Esophagus squamous epithelium (tissue), 5 donors: ENCODE data around the gene ADAM12. TPM values are rescaled to one million over a fixed set of nuclear protein-coding genes. Genes with fewer than 3 reads are reported as not detected.

Source experiments
- DNase-seq: peaks from one replicate; lab custom pipeline; 2025; lab: John Stamatoyannopoulos, UW
- H3K27ac ChIP-seq, 4 donors: fragments of 200-600 bp; sonication (generic); one replicate each; pipeline ENCODE4 v1.5.1; 2016 to 2019; ENCODE audit warnings: mild to moderate bottlenecking in 1 of 4
- H3K27me3 ChIP-seq, 4 donors: fragments of 200-600 bp; sonication (generic); 1 replicate in 3 of 4; 2 replicates in 1 of 4; pipeline versions ENCODE4 v1.5.1 to v1.6.0; 2017 to 2021; ENCODE audit warnings: antibody characterized with exemption in 1 of 4
- H3K36me3 ChIP-seq, 3 donors: fragments of 200-600 bp; sonication (generic); one replicate each; pipeline ENCODE4 v1.5.1; 2016 to 2019
- H3K4me1 ChIP-seq, 3 donors: fragments of 200-600 bp; sonication (generic); one replicate each; pipeline ENCODE4 v1.5.1; 2017 to 2019
- H3K4me3 ChIP-seq, 4 donors: fragments of 200-600 bp; sonication (generic); 1 replicate in 3 of 4; 2 replicates in 1 of 4; pipeline ENCODE4 v1.5.1; 2016 to 2019; ENCODE audit warnings: mild to moderate bottlenecking in 2 of 4, moderate library complexity in 1 of 4
- H3K9me3 ChIP-seq, 3 donors: fragments of 200-600 bp; sonication (generic); one replicate each; pipeline ENCODE4 v1.5.1; 2016 to 2019
- CTCF ChIP-seq, 6 experiments: fragments of 450-650 bp in 4 of 6; fragments of 200-600 bp in 2 of 6; sonication (generic) in 2 of 6; IDR thresholded peaks; one replicate each; pipeline ENCODE4 v1.5.1; 2016 to 2019; ENCODE audit warnings: antibody characterized with exemption in 6 of 6, mild to moderate bottlenecking in 4 of 6, moderate library complexity in 4 of 6
- POLR2A ChIP-seq, 4 donors: fragments of 450-650 bp; IDR thresholded peaks; one replicate each; pipeline ENCODE4 v1.6.1; 2017; ENCODE audit warnings: antibody characterized with exemption in 4 of 4, mild to moderate bottlenecking in 4 of 4, moderate library complexity in 3 of 4
- WGBS, 2 donors: methylation state at CpG; one replicate each; pipeline ENCODE4 v1.1.5; 2018; 5-methylcytosine and 5-hydroxymethylcytosine counted together
- intact Hi-C: fragments of 100-400 bp; cut with DNase I; formaldehyde crosslinking; loops from one replicate; pipeline ENCODE4 v1.15.0; 2022
- total RNA-seq, 4 donors: library from RNA; depleted of rRNA; stranded (reverse); fragments of >200 nt; gene quantifications; one replicate each; pipeline ENCODE4 v1.1.0, GENCODE V29; 2016
- donor health status: DM: yes; HTN: yes; CAD: no.

ADAM12 gene
- total RNA-seq, 4 donors from 2014 or later = 0.57 to 1.1 (median 0.76) TPM; not detected in 1

GRCh38 chr10:126321440-126321839 is 66.8 kb downstream of the ADAM12 start:
- Histone ChIP-seq H3K27ac (no peak overlapping the region), H3K4me3 (no peak overlapping the region), H3K36me3 (no peaks in the 10 kb centered on the region), H3K4me1 (no peaks in the 10 kb centered on the region), H3K9me3 (no peaks in the 10 kb centered on the region), H3K27me3 (no peaks in the 10 kb centered on the region)
- DNase-seq = no peak
- TF ChIP-seq POLR2A (IDR thresholded peaks at IDR 0.05) (no peak), CTCF (IDR thresholded peaks at IDR 0.05) (no peak)
- 56 to 62% methylated on average over 5 of the region's 5 CpGs for WGBS, 2 donors
- intact Hi-C loops = no loop called here

GRCh38 chr10:126317751-126318150 is 70.5 kb downstream of the ADAM12 start:
- intact Hi-C loops = no loop called here
- Histone ChIP-seq H3K27me3 (no peaks in the 10 kb centered on the region), H3K4me3 (no peak overlapping the region), H3K9me3 (no peaks in the 10 kb centered on the region), H3K36me3 (no peaks in the 10 kb centered on the region), H3K27ac (no peak overlapping the region), H3K4me1 (no peaks in the 10 kb centered on the region)
- DNase-seq = no peak
- WGBS, 2 donors = 47 to 85% methylated on average over 3 of the region's 3 CpGs
- no peak for TF ChIP-seq CTCF (IDR thresholded peaks at IDR 0.05)
- TF ChIP-seq POLR2A (IDR thresholded peaks at IDR 0.05) = no peak

- TF ChIP-seq POLR2A (IDR thresholded peaks at IDR 0.05) (no peak), CTCF (IDR thresholded peaks at IDR 0.05) (no peak)
- H3K36me3 ChIP-seq = no peaks in the 10 kb centered on the region
- DNase-seq = no peak
- H3K27me3 ChIP-seq = peaks cover 0 to 7% (median 0%) of the 10 kb centered on the region in 4 donors
- no peaks in the 10 kb centered on the region for H3K4me1 ChIP-seq
- H3K9me3 ChIP-seq = no peaks in the 10 kb centered on the region
- H3K4me3 ChIP-seq = no peak overlapping the region
- intact Hi-C loops = no loop called here
- H3K27ac ChIP-seq = no peak overlapping the region
- 49 to 55% methylated on average over 11 to 12 of the region's 12 CpGs for WGBS, 2 donors
Observed at GRCh38 chr10:126315494-126316177, 72.6 kb downstream of the ADAM12 start.

- WGBS, 2 donors = 66 to 67% methylated on average over 13 to 14 of the region's 14 CpGs
Observed at GRCh38 chr10:126314863-126315493, 73.3 kb downstream of the ADAM12 start.

More at GRCh38 chr10:126314863-126315493, 73.3 kb downstream of the ADAM12 start:
- intact Hi-C loops = no loop called here
- Histone ChIP-seq H3K27me3 (peaks cover 0 to 9% (median 0%) of the 10 kb centered on the region in 4 donors), H3K36me3 (no peaks in the 10 kb centered on the region), H3K27ac (no peak overlapping the region), H3K9me3 (no peaks in the 10 kb centered on the region), H3K4me1 (no peaks in the 10 kb centered on the region), H3K4me3 (no peak overlapping the region)
- DNase-seq = no peak
- TF ChIP-seq CTCF (IDR thresholded peaks at IDR 0.05) = no peak
- TF ChIP-seq POLR2A (IDR thresholded peaks at IDR 0.05) = no peak
